NOMO-1 (cell line): ENCODE measurements around the gene OR5AK2.
"Not testable (repeated sequence)": the region's sequence is repeated elsewhere in the genome, so short reads cannot be mapped to it uniquely, and the experiment has no call there.

ENCODE experiments used
- DNase-seq, 2 experiments: peaks; one replicate each; lab custom pipeline; 2025; ENCODE audit not compliant: unreplicated experiment in 2 of 2; lab: John Stamatoyannopoulos, UW

OR5AK2 gene, protein sequence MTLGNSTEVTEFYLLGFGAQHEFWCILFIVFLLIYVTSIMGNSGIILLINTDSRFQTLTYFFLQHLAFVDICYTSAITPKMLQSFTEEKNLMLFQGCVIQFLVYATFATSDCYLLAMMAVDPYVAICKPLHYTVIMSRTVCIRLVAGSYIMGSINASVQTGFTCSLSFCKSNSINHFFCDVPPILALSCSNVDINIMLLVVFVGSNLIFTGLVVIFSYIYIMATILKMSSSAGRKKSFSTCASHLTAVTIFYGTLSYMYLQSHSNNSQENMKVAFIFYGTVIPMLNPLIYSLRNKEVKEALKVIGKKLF

DNA sequence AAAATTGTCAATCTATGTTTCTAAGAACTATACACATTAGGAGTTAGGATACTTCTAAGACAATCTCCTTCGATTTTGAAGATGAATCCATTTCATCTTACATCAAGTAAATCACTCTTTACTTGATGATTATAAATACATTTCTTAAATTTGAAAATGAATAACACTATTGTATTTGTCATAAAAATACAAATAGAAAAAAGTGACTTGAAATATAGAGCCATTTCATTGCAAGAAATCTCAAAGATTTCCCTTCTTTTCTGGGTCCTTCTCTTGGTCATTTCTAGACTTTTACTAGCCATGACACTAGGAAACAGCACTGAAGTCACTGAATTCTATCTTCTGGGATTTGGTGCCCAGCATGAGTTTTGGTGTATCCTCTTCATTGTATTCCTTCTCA lies at the start of gene OR5AK2:
TSS of gene OR5AK2 (plus strand) at position 301 of the 400 bp plus-strand sequence. CDS start at position 301, 0 bp downstream.
- no peak for DNase-seq

DNA sequence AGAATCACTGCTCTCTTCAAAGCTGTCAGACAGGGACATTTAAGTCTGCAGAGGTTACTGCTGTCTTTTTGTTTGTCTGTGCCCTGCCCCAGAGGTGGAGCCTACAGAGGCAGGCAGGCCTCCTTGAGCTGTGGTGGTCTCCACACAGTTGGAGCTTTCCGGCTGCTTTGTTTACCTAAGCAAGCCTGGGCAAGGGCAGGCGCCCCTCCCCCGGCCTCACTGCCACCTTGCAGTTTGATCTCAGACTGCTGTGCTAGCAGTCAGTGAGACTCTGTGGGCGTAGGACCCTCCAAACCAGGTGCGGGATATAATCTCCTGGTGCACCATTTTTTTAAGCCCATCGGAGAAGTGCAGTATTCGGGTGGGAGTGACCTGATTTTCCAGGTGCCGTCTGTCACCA lies 43.2 kb upstream of the OR5AK2 start:
- DNase-seq, result not testable (repeated sequence)

DNA sequence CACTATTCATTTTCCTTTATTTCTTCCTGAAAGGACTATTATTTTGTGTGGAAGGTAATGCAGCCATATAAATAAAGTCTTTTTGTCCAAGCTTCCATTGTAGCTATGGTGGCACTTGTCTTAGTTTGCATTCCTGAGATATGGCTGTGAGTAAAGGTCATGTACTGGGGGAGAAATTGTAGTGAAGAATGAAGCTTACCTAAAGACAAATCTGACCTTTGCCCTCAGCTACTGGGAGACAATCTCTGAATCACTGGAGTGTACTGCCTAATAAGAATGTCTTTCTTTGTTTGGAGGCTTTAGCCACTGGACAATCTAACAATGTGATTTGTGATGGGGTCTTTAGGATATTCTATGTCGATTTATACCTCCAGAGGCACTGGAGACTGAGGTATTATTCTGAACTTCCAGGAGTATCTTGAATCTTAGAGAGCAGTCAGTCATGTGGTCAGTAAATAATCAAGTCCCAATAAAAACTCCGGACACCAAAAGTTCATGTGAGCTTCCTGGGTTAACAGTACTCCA lies 39.7 kb upstream of the OR5AK2 start:
- DNase-seq, result no peak

DNA sequence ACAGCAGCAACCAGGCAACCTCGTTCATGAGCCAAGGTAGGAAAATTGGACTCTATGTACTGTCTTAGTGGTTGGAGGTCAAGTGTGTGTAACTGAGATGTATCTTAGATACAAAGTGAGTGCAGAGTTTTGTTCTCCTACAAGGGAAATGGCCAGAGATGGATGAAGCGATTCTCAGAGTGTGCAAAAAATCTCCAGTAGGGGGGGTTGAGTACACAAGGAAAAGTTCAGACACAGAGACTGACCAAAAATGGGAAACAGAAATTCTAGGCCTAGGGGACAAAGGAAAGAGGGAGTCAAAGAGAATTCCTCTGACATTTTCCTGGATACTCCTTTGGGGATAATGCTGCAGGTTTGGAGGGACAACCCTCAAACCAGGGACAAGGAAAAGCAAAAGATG lies 38.2 kb upstream of the OR5AK2 start:
- no peak for DNase-seq

DNA sequence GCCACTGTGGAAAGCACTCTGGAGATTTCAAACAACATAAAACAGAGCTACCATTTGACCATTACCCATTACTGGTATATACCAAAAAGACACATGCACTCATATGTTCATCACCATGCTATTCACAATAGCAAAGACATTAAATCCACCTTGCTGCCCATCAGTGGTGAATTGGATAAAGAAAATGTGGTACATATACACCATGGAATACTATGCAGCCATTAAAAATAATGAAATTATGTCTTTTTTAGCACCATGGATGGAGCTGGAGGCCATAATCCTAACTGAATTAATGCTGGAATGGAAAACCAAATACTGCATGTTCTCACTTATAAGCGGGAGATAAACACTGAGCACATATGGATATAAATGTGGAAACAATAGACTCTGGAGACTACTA lies 34.8 kb upstream of the OR5AK2 start:
- not testable (repeated sequence) for DNase-seq

DNA sequence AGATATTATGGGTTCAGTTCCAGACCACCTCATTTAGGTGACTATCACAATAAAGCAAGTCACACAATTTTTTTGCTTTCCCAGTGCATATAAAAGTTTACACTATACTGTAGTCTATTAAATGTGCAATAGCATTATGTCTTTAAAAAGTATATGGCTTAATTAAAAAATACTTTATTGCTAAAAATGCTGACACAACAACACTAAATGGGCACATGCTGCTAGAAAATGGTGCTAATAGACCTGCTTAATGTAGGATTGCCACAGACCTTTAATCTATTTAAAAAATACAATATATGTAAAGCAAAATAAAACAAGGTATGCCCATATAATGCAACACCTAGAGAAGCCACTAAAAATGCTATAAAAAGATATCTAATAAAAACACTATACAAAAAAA lies 27.1 kb upstream of the OR5AK2 start:
- no peak for DNase-seq

DNA sequence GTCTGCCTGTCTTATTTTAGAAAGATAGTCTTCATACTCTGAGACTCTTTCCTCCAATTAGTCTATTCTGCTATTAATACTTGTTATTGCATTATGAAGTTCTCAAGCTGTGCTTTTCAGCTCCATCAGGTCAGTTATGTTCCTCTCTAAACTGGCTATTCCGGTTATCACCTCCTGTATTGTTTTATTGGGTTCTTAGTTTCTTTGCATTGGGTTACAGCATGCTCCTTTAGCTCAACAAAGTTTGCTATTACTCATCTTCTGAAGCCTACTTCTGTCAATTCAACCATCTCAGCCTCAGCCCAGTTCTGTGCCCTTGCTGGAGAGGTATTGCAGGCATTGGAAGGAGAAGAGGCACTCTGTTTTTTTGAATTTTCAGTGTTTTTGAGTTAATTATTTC lies 21.0 kb upstream of the OR5AK2 start:
- no peak for DNase-seq

DNA sequence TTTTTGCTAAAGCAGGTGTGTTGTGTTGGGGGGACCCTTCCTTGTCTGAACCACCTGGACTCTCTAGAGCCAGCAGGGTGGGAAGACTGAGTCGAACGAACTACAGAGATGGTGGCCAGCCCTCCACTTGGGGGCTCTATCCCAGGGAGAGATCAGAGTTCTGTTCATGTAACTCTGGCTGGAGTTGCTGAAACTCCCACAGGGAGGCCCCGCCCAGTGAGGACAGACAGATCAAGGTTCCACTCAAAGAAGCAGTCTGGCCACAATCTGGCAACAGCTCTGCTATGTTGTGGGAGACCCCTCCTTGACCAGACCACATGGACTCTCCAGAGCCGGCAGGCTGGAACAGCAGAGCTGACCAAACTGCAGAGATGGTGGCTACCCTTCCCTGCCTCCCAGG lies 20.2 kb upstream of the OR5AK2 start:
- DNase-seq, result no peak

DNA sequence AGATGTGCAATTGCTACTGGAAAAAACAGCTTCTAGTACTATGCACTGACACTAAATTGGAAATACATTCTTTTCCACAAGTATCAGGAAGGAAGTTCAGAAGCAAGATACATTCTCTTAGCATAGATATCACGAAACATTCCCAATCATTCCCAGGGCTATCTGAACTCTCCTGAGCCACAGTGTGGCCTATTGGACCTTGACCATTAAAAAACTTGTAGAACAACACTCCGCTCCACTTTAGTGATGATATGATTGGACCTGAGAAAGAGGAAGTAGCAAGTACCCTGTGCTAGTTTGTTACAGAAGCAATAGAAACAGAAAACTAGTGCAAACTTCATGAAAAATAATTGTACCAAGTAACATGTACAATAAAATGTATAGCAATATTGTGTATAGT lies 11.4 kb upstream of the OR5AK2 start:
- DNase-seq, result no peak

DNA sequence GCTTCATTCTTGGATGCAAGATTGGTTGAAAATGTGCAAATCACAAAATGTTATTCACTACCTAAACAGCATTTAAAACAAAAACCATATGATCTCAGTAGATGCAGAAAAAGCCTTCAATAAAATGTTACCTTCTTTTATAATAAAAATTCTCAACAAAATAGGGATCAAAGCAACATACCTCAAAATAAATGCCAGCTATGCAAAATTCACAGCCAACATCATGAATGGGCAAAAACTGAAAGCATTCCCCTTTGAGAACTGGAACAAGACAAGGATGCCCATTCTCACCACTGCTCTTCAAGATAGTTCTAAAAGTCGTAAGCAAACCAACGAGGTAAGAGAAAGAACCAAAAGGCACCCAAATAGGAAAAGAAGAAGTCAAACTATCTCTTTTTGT lies 2.0 kb downstream of the OR5AK2 start:
- DNase-seq, result no peak

DNA sequence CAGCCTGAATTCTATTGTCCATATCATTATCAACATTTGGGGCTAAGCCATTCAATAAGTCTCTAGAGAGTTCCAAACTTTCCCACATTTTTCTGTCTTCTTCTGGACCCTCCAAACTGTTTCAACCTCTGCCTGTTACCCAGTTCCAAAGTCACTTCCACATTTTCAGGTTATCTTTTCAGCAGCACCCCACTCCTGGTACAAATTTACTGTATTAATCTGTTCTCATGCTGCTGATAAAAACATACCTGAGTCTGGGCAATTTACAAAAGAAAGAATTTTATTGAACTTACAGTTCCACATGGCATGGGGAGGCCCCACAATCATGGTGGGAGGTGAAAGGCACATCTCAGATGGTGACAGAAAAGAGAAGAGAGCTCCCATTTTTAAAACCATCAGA lies 5.8 kb downstream of the OR5AK2 start:
- no peak for DNase-seq

DNA sequence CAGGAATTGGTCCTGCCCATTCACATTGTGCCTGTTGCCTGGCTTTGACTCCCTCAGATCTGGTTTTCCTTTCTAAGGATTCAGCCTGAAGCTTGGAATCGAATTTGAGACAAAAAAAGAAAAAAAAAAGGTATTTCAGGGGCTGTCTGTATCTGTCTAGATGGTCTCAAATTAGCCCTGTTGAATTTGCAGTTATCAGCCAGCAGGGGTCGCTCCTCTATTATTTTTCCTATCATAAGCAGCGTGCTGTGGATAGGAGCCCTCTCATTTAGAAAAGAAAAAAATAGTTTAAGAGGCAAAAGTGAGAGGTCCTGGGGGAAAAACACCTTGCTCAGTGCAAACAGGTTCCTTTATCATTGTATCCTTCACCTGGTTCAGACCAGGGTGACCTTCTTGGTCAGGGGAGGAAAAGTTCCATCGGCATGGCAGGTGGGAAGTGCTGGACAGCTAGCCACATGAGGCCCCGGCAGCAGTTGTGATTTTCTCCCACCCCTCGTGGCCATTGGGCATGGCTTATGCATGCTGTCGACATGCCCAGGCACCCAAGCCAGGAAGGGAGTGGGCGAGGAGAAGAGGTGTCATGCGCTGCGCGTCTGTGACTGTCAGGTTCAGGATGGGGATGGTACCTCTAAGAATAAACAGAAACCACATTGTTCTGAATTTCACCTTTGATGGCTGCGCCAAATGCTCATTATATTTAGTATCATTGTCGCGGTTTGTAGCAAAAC lies 13.1 kb downstream of the OR5AK2 start:
- no peak for DNase-seq

DNA sequence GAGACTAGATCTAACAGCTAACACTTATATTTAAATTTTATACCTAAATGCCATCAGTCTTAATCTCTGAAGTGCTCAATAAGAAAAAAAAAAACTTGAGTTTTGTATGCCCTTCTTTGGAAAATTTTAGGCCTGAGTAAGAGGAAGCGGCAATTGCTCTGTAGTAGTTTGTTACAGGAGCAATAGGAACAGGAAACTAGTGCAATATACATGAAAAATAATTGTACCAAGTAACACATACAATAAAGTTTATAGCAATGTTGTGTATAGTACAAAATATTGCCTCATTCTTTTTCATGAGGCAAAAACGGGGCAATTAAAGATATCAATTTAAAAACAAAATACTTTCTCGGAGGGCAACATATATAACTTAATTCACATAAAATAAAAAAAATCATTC lies 19.7 kb downstream of the OR5AK2 start:
- no peak for DNase-seq

DNA sequence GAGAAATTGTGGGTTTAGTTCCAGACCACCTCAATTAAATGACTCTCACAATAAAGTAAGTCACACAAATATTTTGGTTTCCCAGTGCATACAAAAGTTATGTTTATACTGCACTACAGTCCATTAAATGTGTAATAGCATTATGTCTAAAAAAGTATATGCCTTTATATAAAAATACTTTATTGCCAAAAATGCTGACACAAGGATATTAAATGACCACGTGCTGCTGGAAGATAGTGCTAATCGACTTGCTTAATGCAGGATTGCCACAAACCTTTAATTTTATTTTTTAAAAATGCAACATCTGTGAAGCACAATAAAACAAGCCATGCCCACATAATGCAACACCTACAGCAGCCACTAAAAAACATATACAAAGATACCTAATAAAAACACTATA lies 27.0 kb downstream of the OR5AK2 start:
- no peak for DNase-seq

DNA sequence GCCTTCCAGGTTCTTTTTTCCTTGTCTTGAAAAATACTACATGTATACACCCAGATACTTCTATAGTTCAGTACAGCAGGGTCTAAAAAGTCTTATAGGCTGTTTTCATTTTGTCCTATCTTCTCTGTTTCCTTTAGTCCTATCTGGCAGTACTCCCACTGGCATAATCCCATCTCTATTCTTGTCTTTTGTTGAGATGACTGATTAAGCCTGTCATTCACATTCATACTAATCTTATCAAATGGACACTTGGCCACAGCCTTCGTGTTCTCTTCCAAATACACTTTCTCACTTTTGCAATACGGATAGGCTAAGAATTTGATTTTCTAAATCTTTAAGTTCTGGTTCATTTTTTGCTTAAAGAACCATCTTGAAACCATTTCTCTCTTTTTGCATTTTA lies 42.8 kb downstream of the OR5AK2 start:
- no peak for DNase-seq
